ENCODE data around the gene ELF4.

The ELF4 gene

DNA sequence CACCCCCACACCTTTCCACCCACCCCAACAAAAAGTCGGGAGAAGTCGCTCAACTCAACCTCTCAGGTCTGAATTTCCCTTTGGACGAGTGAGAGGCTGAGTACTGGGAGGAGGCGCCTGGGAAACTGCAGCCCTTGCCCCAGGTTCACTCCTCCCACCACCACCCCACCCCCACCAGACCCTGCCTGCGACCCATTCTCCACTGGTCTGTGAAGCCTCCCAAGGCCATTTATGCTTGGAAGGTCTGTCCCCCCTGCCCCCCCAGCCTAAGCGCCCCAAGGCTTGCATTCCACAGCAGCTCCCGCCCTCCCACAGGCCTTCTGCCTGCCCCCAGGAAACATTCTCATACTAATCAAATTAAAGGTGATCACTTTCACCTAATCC is 27.2 kb downstream of the ELF4 start:
- peak; percentile 45 for DNase-seq

DNA sequence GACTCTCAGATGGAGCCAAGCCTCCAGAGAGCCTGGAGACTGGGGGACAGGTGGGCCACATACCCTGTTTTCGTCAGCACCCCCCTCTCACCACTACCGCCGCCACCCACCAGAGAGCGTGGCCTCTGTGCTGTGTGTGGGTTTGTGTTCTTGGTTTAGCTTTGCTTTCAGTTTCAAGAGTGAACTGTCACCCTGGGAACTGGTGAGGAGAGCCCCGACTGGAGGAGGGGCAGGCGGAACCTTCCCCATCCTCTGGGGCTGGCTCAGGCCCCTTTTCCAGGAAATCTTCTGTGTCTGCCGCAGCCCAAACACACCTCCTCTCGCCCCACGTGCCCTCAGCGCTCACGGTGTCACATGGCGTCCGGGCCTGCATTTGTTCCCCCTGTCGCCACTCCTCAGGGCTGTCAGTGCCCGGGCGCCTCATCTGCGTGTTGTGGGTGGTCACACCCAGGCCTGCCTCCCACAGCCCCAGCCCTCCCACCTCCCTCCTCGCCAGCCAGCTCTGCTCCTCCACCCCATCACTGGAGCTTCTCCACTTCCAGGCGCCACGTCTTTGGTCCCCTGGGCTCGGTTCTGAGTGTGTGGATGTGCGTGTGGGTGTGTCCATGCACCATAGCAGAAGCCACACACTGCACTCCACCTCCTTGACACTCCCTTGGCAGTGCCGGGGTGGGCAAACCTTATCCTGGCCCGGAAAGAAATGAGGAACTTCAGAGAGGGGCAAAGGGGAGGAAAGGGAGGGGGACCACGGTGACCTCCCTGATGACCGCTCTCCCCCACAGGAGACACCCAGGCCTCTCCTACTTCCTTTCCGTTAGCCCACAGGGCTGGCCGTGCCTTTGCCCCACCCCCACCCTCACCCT is 27.8 kb downstream of the ELF4 start:
- DNase-seq = peak; percentile 80

DNA sequence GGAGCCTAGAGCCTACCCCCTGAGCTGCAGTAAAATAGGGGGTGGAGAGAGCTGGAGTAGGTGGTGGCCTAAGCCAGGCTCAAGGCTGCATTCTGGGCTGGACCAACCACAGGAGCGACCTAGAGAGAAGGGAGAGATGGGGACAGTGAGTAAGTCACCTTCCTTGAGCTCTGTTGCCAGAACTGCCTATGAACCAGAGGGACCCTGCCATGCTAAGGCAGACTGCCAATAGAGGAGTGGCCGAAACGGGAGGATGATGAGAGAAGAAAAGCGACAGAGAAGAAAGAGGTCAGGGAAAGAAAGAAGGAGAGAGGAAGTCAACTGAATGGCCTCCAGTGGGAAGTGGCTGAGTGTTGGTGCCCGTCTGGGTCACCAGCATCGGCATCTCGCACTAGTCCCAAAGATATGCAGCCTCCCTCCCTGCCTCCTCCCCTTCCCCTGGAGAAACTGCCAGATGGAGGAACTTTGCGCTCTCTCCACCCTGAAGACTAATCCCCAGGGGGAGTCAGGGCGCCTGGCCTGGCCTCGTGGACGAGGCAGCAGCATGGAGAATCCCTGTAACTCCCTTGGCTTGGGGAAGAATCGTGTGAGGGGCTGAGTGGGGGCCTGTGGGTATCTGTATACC is 28.8 kb downstream of the ELF4 start:
- DNase-seq = no peak

DNA sequence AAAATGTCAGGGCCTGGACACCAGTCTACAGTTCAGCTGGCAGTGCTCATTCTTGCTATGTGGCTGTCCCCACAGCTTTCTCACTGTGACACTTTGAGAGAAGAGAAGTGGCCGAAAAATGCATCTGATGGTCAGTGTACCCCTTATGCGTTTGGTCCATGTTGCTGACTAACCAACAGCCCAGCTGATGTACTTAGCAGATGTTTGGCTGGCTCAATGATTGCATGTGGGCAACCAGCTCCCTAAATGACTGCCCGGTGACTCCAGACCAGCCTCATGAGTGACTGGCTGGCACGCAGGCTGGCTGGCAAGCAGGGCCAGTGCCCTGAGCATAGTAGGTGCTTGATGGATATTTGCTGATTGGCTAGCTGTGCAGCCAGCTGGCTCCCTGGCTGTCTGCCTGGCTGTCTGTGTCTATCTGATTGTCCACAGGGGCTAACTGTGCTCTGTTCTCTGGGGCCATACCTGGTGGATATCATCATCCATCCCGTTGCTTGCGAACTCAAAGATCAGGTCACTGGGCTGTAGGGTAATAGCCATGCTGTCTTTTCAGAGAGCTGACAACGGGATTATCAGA is 29.4 kb downstream of the ELF4 start:
- DNase-seq = no peak

DNA sequence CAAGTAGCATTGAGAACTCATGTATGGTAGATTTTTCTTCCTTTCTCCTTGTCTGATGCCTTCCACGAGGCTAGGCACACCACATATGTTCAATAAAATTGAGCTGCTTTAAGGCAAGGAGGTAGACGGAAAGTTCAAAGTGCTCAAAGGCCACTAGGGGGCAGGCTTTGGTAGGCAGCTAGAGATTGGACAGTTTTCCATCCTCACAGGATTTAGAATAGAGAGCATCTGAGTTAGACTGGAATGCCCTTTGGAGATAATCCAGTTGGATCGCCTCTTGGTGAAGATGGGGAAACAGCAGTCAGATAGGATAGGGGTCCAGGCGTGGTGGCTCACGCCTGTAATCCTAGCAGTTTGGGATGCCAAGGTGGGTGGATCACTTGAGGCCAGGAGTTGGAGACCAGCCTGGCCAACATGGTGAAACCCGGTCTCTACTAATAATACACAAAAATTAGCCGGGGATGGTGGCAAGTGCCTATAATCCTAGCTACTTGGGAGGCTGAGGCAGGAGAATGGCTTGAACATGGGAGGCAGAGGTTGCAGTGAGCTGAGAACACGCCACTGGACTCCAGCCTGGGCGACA is 30.4 kb downstream of the ELF4 start:
- peak; percentile 79 for DNase-seq

DNA sequence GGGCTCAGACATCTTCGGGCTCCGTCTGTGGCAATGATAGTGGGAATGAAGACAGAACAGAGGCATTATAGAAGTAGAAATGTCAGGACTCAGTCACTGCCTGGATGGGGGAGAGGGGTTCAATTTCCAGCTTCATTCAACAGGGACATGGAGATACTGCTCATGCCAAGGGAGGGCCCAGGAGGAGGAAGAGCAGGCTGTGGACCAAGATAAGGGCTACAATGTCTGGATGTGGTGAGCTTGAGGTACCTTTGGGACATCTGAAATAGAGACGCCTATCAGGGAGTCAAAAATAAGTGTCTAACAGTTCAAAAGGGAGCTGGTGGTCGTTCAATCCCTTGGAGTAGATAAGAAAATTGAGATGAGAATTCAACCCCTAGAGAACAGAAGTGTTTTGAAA is 34.5 kb downstream of the ELF4 start:
- peak; percentile 78 for DNase-seq

DNA sequence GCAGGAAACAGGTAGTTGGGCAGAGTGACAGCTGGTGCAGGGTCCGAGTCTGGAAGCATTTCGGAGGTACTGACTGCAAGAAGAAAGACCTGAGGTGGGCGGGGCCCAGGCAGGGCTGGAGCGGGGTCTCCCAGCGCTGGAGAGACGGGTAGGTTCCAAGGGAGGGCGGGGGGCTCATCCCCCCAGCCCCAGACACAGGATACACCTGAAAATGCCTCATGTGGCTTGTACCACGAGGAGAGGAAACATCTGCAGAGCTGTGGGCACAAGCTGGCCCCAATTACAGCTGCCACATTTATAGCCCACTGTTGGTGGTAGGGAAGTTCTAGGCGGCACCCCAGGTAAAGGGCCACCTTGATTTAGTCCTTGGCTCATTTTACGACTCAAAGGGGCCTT is 38.0 kb downstream of the ELF4 start:
- no peak for DNase-seq

DNA sequence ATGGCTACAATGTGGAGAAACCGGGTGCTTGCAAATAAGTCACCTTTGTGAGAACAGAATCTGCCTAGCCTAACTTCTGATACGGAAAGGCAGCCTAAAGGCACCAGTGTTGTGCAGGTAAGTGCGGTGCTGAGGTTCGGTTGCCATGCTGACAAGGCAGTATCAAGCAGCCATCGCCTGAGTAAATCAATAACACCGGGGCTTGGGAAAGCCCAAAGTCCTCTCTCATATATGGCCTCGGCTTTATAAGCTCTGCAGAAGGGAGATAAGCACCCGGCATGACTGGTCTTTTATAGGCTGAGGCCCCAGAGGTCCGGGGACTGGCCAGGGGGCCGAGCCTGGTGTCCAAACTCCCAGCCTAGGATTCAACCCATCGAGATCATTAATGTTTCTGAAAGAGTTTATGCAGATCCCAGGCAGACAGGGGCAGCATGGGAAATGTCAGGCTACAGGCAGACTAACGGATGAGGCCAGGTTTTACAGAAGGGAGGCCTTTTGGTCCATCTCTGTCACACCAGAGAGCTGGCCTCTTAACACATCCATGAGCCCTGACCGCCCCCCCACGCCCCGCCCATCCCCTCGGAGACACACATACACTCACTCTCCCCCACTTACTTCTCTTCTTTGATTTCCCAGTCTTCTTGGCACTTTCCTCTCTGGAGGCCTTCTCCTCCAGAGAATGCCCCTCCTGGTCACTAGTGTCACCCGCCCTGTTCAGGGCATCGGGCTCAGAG is 38.5 kb downstream of the ELF4 start:
- no peak for DNase-seq

DNA sequence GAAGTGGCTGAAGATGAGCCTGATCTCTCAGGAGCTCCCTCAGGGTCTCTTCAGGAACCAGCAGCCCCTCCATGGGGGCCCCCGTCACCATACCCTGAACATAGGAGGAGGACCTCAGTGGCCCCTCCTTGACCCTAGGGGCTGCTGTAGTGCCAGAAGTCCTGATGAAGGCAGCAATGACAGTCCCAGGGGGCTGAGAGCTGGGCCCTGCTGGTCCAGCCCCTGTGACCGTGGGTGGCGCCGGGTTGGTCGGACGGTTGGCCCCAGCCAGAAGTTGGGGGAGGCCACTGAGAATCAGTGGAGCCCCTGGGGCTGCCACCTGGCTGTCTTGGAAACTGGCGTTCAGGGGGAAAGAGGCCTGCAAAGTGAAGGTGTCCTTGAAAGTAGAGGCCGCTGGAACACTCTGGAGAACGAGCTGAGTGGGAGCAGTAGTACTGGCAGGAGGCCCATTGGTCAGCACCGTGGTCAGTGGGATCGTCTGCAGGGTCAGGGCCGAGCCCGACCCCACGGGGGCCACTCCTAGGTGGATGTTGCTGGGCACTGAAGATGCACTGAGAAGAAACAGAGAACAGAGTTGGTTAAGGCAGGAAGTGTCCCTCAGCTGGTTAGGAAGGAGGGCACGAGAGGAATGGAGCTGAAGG is 43.2 kb downstream of the ELF4 start:
- no peak for DNase-seq

DNA sequence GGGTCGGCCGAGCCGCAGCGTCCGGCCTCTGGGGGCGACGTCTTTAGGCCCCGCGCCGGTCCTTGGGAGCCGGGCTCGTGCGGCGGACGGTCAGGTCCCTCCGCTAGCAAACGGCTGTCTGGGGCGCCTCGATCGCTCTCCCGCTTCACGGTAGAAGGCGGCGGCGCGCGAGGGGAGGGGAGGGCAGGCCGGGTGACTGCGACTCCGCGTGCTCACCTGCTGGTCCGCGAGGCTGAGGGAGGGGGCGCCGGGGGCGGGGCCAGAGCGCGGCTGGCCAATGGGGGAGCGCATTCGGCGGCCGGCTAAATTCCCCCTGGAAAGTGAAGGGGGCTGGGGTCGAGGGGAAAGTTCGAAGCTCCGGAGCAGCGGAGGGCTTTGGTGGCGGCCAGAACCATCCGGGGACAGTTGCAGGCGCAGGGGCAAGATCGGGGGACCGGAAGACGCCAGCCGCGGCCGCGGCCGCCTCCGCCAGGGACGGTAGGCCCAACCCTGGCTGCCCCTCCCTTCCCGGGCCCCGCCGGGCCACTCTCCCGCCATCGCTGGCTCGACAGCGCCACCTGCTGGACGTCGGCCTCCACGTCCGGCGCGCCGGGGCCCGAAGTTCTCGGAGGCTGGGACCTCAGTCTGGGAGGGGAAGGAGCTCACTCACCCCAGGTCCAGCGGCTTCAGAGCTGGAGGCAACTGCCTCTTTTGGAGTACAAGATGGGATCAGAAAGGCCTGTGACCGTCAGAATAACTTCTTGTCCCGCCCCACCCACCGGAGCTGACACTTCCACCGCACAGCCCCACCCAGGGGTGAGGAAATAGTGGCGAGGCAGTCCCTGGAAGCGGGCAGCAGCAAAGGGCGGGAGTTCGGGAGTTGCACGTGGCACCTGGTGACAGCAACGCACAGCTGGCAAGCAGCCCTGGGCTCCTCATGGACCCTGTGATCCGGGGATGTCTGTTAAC is 49.9 kb downstream of the ELF4 start:
- DNase-seq = peak; percentile 78

DNA sequence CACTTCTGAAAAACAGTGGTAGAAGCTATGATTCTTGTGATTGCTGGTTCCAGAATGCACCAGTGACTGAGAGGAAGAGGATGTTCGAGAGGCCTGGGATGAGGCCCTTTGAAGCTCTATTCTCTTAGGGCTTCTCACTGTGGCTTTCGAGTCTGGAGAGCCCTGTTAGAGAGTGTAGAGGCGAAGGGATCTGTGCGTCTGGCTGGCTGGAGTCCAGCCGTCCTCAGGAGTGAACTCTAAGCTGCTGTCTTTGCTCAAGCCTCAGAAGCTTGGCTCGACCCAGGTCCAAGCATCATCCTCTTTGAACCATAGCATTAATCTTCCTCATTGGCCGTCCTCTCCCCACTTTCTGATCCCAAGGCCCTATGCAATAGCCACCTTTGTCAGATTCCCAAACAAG is 51.6 kb downstream of the ELF4 start:
- DNase-seq = no peak

DNA sequence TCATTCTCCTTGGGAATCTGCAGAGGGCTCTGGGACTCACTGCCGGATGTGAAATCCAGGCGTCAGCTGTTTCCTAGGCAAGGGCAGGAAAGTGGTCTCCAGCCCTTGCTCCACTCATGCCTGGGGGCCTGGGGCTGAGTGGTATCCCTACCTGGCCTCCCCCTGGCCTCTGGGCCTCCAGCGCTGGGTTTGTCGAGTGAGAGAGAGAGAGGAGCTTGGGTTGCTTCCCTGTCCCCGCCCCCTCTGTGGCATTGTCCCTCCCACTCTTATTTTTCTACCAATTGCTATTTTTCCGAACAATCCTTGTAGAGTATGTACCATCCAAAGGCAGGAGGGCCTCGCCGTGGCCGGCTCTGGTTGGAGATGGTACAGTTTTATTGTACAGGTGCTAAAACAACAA is 53.1 kb downstream of the ELF4 start:
- DNase-seq = no peak

DNA sequence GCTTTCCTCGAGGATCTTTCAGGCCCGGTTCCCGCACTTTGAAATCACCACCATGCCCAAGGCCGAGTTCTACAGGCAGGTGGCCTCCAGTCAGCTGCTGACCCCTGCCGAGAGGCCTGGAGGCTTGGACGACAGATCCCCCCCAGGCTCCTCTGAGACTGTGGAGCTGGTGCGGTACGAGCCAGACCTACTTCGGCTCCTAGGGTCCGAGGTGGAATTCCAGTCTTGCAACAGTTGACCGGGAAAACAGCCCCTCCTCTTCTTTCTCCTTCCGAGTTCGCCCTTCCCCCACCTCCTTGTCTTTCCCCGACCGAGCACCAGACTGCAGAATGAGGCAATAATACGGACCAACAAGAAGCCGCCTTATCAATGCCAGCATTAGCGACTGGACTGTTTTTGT is 54.4 kb downstream of the ELF4 start:
- no peak for DNase-seq

DNA sequence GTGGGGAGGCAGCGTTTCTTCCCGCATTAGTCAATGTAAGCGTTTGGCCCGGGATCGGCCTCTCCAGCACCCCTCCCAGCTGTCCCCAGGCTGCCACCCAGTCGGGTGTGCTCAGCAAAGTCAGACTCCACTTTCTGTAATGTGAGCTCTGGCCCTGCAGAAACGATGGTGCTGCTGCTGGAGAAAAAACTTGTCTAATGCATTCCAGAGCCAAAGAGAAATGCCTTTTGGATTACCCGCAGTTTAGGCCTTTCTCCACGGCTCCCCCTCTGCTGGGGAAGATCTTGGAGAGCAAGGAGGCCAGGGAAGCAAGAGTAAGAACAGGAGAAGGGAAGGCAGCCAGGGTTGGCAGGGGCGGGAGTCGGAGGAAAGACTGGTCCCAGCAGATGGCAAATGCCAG is 55.2 kb downstream of the ELF4 start:
- no peak for DNase-seq

DNA sequence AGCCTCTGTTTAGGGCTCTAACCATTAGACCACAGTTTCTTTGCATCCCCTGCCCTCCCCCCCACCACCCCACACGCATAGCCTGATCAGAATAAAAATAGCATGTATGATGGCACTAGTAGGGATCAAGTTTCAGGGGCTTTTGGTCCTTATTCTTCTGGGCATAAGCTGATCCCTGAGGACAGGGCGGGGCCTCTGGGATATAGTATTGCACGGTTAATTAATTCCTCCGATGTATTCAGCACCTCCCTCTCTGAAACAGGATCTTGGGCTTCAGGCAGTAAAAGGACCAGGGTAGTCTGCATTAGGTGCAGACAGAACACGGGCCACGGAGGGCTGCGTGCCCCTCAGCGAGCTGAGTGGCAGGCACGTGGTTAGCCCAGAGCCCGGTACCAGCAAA is 57.1 kb downstream of the ELF4 start:
- no peak for DNase-seq

DNA sequence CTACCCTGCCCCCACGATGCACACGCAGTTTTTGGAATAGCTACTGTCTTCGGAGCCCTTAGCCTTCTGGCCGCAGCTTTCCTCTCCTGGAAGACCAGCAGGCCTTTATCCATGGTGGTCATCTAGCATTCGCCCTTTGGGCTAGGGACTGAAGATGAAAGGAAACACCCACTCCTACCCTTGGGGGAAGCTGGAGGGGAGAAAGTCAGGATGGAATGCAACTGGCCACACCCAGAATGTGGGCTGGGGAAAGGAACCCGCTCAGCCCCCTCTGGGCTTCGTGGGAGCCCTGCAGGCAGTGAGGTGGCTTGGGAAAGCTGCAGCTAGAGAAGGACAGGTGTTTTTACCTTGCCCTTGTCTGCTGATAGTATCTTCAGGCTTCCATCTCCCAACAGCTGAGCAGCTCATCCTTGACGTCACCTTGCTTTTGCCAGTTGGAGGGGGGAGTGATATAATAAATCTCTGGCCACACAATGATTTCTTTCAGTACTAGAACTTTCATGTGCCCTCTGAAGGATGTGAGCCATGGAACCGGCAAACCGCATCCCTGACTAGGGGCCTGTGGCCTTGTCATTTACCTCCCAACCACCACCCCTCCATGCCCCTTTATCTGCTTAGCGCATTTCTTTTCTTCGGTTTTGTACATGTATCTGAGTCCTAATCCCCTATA is 59.0 kb downstream of the ELF4 start:
- no peak for DNase-seq

DNA sequence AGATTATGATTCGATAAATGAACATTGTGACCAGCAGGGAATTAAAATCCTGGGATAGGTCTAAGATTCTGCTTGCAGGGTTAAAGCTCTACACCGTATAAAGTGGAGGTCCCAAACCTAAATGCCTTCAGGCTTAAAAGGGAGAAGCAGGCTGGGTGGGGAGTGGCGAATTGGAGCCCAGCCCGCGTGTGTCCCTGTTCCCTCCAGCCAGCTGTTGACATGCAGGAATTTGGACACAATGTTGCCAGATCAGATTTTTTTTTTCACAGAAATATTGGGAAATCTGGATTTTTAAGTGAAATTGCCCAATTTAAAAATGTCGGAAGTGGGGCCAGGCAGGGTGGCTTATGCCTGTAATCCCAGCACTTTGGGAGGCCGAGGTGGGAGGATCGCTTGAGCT is 60.5 kb downstream of the ELF4 start:
- no peak for DNase-seq

DNA sequence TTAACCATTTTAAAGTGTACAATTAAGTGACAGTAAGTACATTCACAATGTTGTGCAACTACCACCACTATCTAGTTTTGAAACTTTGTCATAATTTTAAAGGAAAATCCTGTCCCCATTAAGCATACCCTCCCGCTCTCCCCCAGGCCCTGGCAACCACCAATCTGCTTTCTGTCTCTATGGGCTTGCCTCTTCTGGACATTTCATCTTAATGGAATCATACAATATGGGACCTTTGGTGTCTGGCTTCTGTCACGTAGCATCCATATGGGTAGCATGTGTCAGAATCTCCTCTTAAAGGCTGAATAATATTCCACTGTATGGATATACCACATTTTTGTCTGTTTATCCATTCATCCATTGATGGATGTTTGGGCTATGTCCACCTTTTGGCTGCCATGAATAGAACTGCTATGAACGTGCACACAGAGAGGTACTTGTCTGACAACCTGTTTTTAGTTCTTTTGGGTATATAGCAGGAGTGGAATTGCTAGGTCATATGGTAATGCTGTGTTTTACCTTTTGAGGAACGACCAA is 61.5 kb downstream of the ELF4 start:
- DNase-seq = no peak

DNA sequence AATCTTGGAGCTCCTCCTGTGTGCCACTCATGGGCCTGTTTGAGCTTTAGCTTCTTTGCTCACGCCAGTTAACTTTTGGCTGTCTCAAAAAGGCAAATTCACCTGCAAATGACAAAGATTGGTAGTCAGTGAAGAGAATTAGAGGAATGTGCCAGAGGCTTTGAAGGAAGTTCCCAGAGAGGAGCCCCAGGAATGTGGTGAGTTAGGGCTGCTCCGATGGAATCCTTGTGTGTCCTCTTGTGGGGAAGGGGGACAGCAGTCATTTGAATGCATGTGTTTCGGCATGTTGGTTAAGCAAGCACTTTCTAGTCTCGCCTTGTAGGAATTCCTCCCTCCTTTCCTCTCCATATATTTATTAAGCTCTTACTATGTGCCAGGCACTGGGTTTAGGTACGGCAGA is 62.9 kb downstream of the ELF4 start:
- no peak for DNase-seq

DNA sequence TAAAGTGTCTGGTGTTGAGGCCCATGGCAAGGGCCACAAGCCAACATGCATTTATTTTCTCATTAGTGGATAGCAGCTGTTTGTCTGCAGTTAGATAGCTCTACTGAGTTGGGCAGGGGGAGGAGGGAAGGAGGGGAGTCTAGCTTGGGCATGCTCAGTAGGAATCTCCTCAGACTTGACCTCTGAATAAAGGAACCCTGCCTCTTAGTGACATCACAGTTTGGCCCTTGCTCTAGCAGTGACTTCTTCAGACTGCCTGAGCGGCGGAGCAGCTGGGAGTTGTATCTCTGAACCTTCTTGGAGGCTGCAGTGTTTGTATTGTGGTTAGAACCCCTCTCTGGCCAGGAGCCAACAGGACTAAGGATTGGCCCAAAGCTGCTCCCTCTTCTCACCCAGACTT is 70.5 kb downstream of the ELF4 start:
- no peak for DNase-seq

DNA sequence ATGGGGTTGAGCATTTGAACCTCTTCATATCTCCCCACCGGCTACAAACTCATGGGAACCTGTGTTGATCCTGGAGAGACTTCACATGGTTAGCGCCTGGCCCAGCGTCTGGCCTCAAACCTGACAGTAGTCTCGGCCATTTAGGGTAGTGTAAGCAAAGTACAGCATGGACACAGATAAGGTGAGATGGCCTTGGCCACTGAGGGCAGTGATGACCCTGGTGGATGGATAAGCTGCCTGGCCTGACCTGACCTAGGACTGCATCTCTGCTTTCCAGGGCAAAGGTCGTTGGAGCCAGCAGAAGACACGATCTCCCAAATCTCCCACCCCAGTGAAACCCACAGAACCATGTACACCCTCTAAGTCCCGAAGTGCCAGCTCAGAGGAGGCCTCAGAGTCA is 76.1 kb downstream of the ELF4 start:
- no peak for DNase-seq
